ENCODE data around the gene NAXD.

- TF ChIP-seq CTCF (conservative IDR thresholded peaks at IDR 0.05; ENCODE audit: low read depth, low read length), result no peak
- TF ChIP-seq RFX5 (IDR thresholded peaks at IDR 0.05; ENCODE audit: low read depth, low read length), result no peak
- no peak for TF ChIP-seq POLR2A (IDR thresholded peaks at IDR 0.05; ENCODE audit: low read depth, low read length)
- TF ChIP-seq FOS (IDR thresholded peaks at IDR 0.05; ENCODE audit: low read depth, low read length), result no peak
- TF ChIP-seq RAD21 (IDR thresholded peaks at IDR 0.05; ENCODE audit: low read length), result no peak
- TF ChIP-seq MXI1 (IDR thresholded peaks at IDR 0.05; ENCODE audit: borderline replicate concordance, low read depth, low read length), result no peak
- no peak for TF ChIP-seq CEBPB (IDR thresholded peaks at IDR 0.05; ENCODE audit: low read depth, low read length)
- no peak for TF ChIP-seq SMC3 (IDR thresholded peaks at IDR 0.05; ENCODE audit: low read depth, low read length)
- TF ChIP-seq MAZ (IDR thresholded peaks at IDR 0.05; ENCODE audit: borderline replicate concordance, low read depth, low read length), result no peak
- no peak for TF ChIP-seq USF2 (IDR thresholded peaks at IDR 0.05; ENCODE audit: low read depth, low read length)
- TF ChIP-seq RCOR1 (IDR thresholded peaks at IDR 0.05; ENCODE audit: insufficient replicate concordance, low read length), result no peak
Measured at GRCh38 chr13:110600261-110600819, 15.0 kb upstream of the NAXD start.
